ENCODE measurements around the gene RUBCNL.

Gene RUBCNL

DNA sequence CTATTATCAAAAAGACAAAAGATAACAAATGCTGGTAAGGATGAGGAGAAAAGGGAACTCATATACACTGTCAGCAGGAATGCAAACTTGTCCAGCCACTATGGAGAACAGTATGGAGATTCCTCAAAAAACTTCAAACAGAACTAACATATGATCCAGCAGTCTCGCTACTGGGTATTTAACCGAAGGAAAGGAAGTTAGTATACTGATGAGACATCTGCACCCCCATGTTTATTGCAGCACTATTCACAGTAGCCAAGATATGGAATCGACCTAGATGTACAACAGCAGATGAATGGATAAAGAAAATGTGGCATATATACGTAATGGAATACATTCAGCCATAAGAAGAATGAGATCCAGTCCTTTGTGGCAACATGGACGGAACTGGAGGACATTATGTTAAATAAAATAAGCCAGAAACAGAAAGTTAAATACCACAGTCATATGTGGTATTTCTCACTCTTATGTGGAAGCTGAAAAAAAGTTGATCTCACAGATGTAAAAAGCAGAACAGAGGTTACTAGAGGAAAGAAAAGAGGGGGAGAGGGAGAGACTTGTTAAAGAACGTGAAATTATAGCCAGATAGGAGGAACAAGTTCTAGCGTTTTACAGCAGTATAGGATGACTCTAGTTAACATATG, 83.2 kb downstream of the RUBCNL start:
- no peak for DNase-seq

DNA sequence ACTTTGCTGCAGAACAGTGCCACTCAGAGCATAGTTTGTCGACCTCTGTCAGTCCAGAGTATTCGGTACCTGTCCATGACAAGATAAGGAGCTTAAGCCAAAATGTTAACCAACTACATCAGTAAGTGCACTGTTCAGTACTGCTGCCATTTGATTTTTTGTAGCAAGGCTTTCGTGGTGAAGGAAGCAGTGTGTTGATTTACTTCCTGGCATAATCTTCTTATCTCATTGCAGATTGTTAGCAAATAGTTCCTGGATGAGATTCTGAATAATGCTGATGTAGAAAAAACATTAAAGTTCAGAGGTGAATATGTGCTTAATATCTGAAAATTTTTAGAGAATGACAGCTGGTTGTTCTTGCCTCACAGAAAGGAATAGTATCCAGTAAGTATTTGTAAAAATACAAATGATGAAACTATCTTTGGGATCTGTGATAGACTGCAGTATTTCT, 89.7 kb downstream of the RUBCNL start:
- no peak for DNase-seq

DNA sequence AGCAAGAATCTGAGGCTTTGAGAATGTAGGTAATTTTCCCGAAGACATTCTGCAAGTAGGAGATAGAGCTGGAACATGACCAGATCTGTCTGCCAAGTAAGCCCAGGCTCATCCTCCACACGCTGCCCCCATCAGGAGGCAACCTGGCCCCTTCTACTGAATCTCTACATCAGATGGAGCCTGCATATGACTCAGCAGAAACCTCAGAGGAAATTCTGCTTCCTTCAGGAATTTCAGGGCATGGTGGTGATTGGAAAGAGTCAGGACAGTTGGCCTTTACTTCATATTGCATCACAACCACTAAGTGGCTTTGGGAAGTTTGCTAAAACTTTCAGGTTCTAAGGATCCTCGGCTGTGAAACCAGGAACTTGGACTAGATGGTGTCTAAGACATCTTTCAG, 90.1 kb downstream of the RUBCNL start:
- DNase-seq = no peak

DNA sequence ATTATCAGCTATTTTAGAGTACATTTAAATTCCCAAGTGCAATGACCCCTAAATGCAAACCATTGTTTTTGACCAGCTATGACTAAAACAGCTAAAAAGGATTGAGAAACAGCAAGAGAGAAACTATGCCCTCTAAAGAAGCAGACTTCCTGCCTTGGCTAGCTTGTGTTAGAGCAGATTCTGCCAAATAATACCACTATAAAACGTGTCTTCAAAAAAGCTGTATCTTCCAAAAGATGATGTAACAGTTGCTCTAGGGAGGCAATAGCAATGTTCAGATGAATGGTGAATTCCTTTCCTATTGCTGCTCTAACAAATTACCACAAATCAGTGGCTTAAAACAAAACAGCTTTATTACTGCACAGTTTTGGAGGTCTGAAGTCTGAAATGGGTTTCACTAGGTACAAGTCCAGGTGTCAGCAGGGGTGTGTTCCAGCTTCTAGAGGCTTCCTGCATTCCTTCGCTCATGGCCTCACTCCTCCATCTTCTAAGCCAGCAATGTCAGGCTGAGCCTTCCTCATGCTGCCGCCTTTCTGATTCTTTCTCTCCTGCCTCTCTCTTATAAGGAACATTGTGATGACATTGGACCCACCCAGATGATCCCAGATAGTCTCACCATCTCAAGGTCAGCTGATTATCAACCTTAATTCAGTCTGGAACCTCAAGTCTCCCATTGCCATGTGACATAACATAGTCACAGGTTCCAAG, 90.8 kb downstream of the RUBCNL start:
- no peak for DNase-seq

DNA sequence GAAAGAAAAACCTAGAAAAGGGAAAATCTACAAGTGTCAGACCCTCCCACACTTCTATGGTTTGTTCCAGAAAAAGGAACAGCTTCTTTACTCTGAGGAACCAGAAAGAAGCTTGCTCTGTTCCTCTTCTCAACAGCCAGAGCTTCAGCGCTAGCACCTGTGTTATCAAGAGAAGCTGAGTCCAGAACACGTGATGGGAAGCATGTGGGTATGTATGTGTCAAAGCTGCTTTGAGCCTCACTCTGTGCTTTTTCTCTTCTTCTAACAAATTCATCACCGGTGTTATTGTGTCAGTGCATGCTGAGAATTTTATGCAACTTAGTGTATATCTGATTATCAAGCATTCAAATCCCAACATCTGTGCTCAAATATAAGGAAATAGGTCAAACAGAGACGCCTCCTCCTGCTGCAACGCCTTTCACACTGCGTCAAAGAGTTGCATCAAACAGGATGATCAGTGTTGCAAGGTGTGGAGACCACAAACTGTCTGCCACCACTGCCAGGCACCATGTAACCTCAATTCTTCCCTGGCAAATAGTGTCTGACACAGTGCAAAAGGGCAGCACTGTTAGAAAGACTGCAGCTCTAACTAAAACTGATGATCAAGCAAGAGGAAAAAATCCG, 91.4 kb downstream of the RUBCNL start:
- peak; percentile 2 for DNase-seq

DNA sequence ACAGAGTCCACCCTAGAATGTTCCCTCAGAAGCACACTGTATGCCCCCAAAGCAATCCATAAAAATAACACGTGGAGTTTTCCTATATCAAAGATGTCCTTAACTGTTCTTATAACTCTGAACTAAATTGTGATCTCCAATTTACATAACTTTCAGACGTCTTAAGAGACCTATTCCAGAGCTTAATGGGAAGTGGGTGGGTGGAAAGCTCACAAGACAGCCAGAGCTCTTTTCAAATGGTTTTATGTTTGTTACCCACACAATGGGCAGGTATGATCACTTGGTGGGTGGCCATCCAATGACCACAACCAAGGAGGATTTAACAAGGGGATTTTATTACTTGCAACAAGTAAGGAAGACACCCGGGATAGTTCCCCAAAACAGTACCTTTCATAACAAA, 93.6 kb downstream of the RUBCNL start:
- DNase-seq = no peak

Data from midbrain (tissue), 1 donor.